GM23248 (cell line): ENCODE results near the gene PLEKHG4B. TPM values are rescaled to one million over a fixed set of nuclear protein-coding genes. Genes with fewer than 3 reads are reported as not detected.
"Not testable (repeated sequence)": the region's sequence is repeated elsewhere in the genome, so short reads cannot be mapped to it uniquely, and the experiment has no call there.

Experiments
- DNase-seq: peaks from one replicate; pipeline ENCODE4 v3.0.0-alpha.2; 2015
- H2AFZ ChIP-seq: fragments of 200-600 bp; sonication (generic); 2 replicates; pipeline ENCODE4 v1.6.1; 2016; ENCODE audit warnings: antibody characterized with exemption
- H3F3A ChIP-seq: fragments of 200-600 bp; sonication (generic); 2 replicates; pipeline ENCODE4 v1.6.1; 2016; ENCODE audit warnings: mild to moderate bottlenecking, antibody characterized with exemption, mixed run types; ENCODE audit not compliant: insufficient read depth
- H3K27ac ChIP-seq: fragments of 200-600 bp; sonication (generic); 2 replicates; pipeline ENCODE4 v1.5.1; 2016; ENCODE audit warnings: mild to moderate bottlenecking
- H3K27me3 ChIP-seq: fragments of 200-600 bp; sonication (generic); replicated peaks from 2 replicates; pipeline ENCODE4 v1.6.1; 2016; ENCODE audit warnings: mild to moderate bottlenecking; ENCODE audit not compliant: insufficient read depth
- H3K36me3 ChIP-seq: fragments of 200-600 bp; sonication (generic); 2 replicates; pipeline ENCODE4 v1.6.1; 2016; ENCODE audit warnings: low read depth, mild to moderate bottlenecking
- H3K4me1 ChIP-seq: fragments of 200-600 bp; sonication (generic); 2 replicates; pipeline ENCODE4 v1.6.1; 2016; ENCODE audit warnings: mild to moderate bottlenecking; ENCODE audit not compliant: insufficient read depth
- H3K4me2 ChIP-seq: fragments of 200-600 bp; sonication (generic); one replicate; pipeline ENCODE4 v1.6.1; 2016; ENCODE audit warnings: mild to moderate bottlenecking; ENCODE audit not compliant: unreplicated experiment
- H3K4me3 ChIP-seq: fragments of 200-600 bp; sonication (generic); 2 replicates; pipeline ENCODE4 v1.5.1; 2016; ENCODE audit warnings: mild to moderate bottlenecking
- H3K79me2 ChIP-seq: fragments of 200-600 bp; sonication (generic); 2 replicates; pipeline ENCODE4 v1.6.1; 2016; ENCODE audit warnings: mild to moderate bottlenecking; ENCODE audit not compliant: insufficient read depth
- H3K9ac ChIP-seq: fragments of 200-600 bp; sonication (generic); 2 replicates; pipeline ENCODE4 v1.6.1; 2016; ENCODE audit warnings: mild to moderate bottlenecking
- H3K9me2 ChIP-seq: fragments of 200-600 bp; sonication (generic); 2 replicates; pipeline ENCODE4 v1.6.1; 2016; ENCODE audit warnings: mixed run types, mild to moderate bottlenecking, moderate library complexity; ENCODE audit not compliant: insufficient read depth
- H3K9me3 ChIP-seq: fragments of 200-600 bp; sonication (generic); one replicate; pipeline ENCODE4 v1.6.1; 2017; ENCODE audit warnings: low read depth
- H4K20me1 ChIP-seq: fragments of 200-600 bp; sonication (generic); 2 replicates; pipeline ENCODE4 v1.6.0; 2016; ENCODE audit not compliant: insufficient read depth
- EZH2 ChIP-seq: fragments of 200-600 bp; sonication (generic); IDR thresholded peaks from 2 replicates; pipeline ENCODE4 v1.6.1; 2018; ENCODE audit warnings: antibody characterized with exemption, mild to moderate bottlenecking; ENCODE audit not compliant: insufficient read depth, poor library complexity, severe bottlenecking
- EZH2phosphoT487 ChIP-seq: fragments of 200-600 bp; sonication (generic); IDR thresholded peaks from 2 replicates; pipeline ENCODE4 v1.6.1; 2018; ENCODE audit warnings: antibody characterized with exemption, moderate library complexity, mild to moderate bottlenecking, low read depth; ENCODE audit not compliant: insufficient read depth
- WGBS, 2 experiments: methylation state at CpG; one replicate each; pipeline ENCODE4 v1.1.6; 2015 to 2017; ENCODE audit warnings: low lambda C conversion rate in 2 of 2, low coverage in 1 of 2; ENCODE audit errors: missing lambda C conversion rate in 2 of 2; 5-methylcytosine and 5-hydroxymethylcytosine counted together
- in situ Hi-C: fragments of 300-500 bp; cut with MboI; formaldehyde crosslinking; loops from 2 replicates; pipeline ENCODE4 v1.15.0; 2020
- polyA plus RNA-seq: library from polyadenylated mRNA; unstranded; fragments of >200 nt; fragmentation: Nextera tagmentation; extraction: Ambion mirVana; gene quantifications from 2 replicates; pipeline ENCODE4 v1.2.1, GENCODE V29; 2016
- small RNA-seq: library from RNA; depleted of rRNA; stranded (forward); fragments of <200 nt; gene quantifications from one replicate; pipeline ENCODE3, GENCODE V24; 2014; ENCODE audit warnings: low read depth, low replicate concordance
- total RNA-seq: library from RNA; depleted of rRNA; stranded (reverse); fragments of >200 nt; shearing (Covaris generic); gene quantifications from 2 replicates; pipeline ENCODE4 v1.2.3, GENCODE V29; 2014; rRNA removed

The PLEKHG4B gene
- total and polyA plus RNA-seq, 2 experiments from 2014 or later = not detected

GRCh38 chr5:231661-232060 lies 139.7 kb downstream of the PLEKHG4B start:
- no peaks in the 10 kb centered on the region for H4K20me1 ChIP-seq
- H3K9ac ChIP-seq = no peak overlapping the region
- no peak overlapping the region for H3K4me2 ChIP-seq
- H3K4me3 ChIP-seq = no peak overlapping the region
- no peaks in the 10 kb centered on the region for H3K4me1 ChIP-seq
- H3K27ac ChIP-seq = no peak overlapping the region
- WGBS, 2 experiments = 89 to 95% methylated on average over 13 of the region's 13 CpGs
- H3F3A ChIP-seq = no peaks in the 10 kb centered on the region
- H3K9me3 ChIP-seq = no peaks in the 10 kb centered on the region
- in situ Hi-C loops = no loop called here
- no peak for DNase-seq
- TF ChIP-seq EZH2phosphoT487 = no peak
- TF ChIP-seq EZH2 = no peak
- no peaks in the 10 kb centered on the region for H3K27me3 ChIP-seq
- no peaks in the 10 kb centered on the region for H3K9me2 ChIP-seq
- peaks cover 7% of the 10 kb centered on the region for H3K79me2 ChIP-seq
- peaks cover 29% of the 10 kb centered on the region for H3K36me3 ChIP-seq
- H2AFZ ChIP-seq = no peak overlapping the region

GRCh38 chr5:233426-233825 lies 141.5 kb downstream of the PLEKHG4B start:
- H3K27me3 ChIP-seq, H3K9ac ChIP-seq, H3K4me3 ChIP-seq, H3K4me2 ChIP-seq, in situ Hi-C loops, H2AFZ ChIP-seq, H3K9me2 ChIP-seq, H4K20me1 ChIP-seq, H3K27ac ChIP-seq, DNase-seq, H3K4me1 ChIP-seq, H3K79me2 ChIP-seq, H3F3A ChIP-seq, H3K9me3 ChIP-seq: not testable (repeated sequence)
- WGBS, 2 experiments = 94 to 96% methylated on average over 20 of the region's 20 CpGs
- H3K36me3 ChIP-seq = peaks cover 22% of the 10 kb centered on the region

GRCh38 chr5:234450-234849 lies 142.5 kb downstream of the PLEKHG4B start:
- H2AFZ ChIP-seq = no peak overlapping the region
- H3K27ac ChIP-seq = no peak overlapping the region
- H3K4me2 ChIP-seq = no peak overlapping the region
- peaks cover 12% of the 10 kb centered on the region for H3K36me3 ChIP-seq
- H3K4me1 ChIP-seq = no peaks in the 10 kb centered on the region
- no peaks in the 10 kb centered on the region for H4K20me1 ChIP-seq
- no peak overlapping the region for H3K4me3 ChIP-seq
- no peaks in the 10 kb centered on the region for H3F3A ChIP-seq
- WGBS, 2 experiments = 97 to 99% methylated on average over 8 of the region's 8 CpGs
- TF ChIP-seq EZH2 = no peak
- in situ Hi-C loops = no loop called here
- H3K9ac ChIP-seq = no peak overlapping the region
- no peaks in the 10 kb centered on the region for H3K27me3 ChIP-seq
- H3K9me3 ChIP-seq = no peaks in the 10 kb centered on the region
- H3K9me2 ChIP-seq = no peaks in the 10 kb centered on the region
- peaks cover 5% of the 10 kb centered on the region; the same call in 1 of the 2 replicates for H3K79me2 ChIP-seq
- DNase-seq = no peak

- H4K20me1 ChIP-seq, in situ Hi-C loops, H3K4me1 ChIP-seq, H3K9me2 ChIP-seq, H3K9ac ChIP-seq, H2AFZ ChIP-seq, DNase-seq, H3F3A ChIP-seq, H3K27ac ChIP-seq, H3K36me3 ChIP-seq, H3K4me3 ChIP-seq, H3K79me2 ChIP-seq, H3K4me2 ChIP-seq, H3K27me3 ChIP-seq, H3K9me3 ChIP-seq: not testable (repeated sequence)
- WGBS, 2 experiments = 88 to 91% methylated on average over 6 to 7 of the region's 9 CpGs
Measured at GRCh38 chr5:235527-235926, 143.6 kb downstream of the PLEKHG4B start.

- DNase-seq, H3K27ac ChIP-seq, H2AFZ ChIP-seq, H3K4me2 ChIP-seq, H3K4me1 ChIP-seq, H3K9ac ChIP-seq, H3K9me2 ChIP-seq, H3K27me3 ChIP-seq, H3F3A ChIP-seq, in situ Hi-C loops, H3K9me3 ChIP-seq, H3K79me2 ChIP-seq, H4K20me1 ChIP-seq, H3K4me3 ChIP-seq: not testable (repeated sequence)
- H3K36me3 ChIP-seq = peaks cover 10% of the 10 kb centered on the region
- WGBS, 2 experiments = 97% methylated on average over 8 of the region's 8 CpGs
Measured at GRCh38 chr5:237931-238330, 146.0 kb downstream of the PLEKHG4B start.

Small RNA genes within 50 kb of the gene (small RNA-seq; reads per million reads assigned to genes)
- gene RF00019 = not detected

Other genes starting within 250 kb of the PLEKHG4B start
- not detected in 2 replicates for gene LRRC14B, start 99.3 kb downstream of the PLEKHG4B start, total RNA-seq
- not detected in 2 replicates for gene LRRC14B, start 99.3 kb downstream of the PLEKHG4B start, polyA plus RNA-seq
- 6.3 and 7.5 TPM in 2 replicates for gene CCDC127, start 126.0 kb downstream of the PLEKHG4B start, total RNA-seq
- 10.4 and 11.3 TPM in 2 replicates for gene CCDC127, start 126.0 kb downstream of the PLEKHG4B start, polyA plus RNA-seq
- gene SDHA, start 126.2 kb downstream of the PLEKHG4B start, total RNA-seq = 64.1 and 71.5 TPM in 2 replicates
- 95.9 and 99.2 TPM in 2 replicates for gene SDHA, start 126.2 kb downstream of the PLEKHG4B start, polyA plus RNA-seq
- gene PDCD6, start 179.5 kb downstream of the PLEKHG4B start, total RNA-seq = 117 and 131 TPM in 2 replicates
- 199 and 200 TPM in 2 replicates for gene PDCD6, start 179.5 kb downstream of the PLEKHG4B start, polyA plus RNA-seq
- gene AHRR, start 229.5 kb downstream of the PLEKHG4B start, total RNA-seq = 33.7 and 40.0 TPM in 2 replicates
- 11.9 and 13.2 TPM in 2 replicates for gene AHRR, start 229.5 kb downstream of the PLEKHG4B start, polyA plus RNA-seq